Effector memory CD8-positive, alpha-beta T cell (primary cell): ENCODE measurements around the gene UNC13B.
"Not testable (repeated sequence)": the region's sequence is repeated elsewhere in the genome, so short reads cannot be mapped to it uniquely, and the experiment has no call there.

ENCODE experiments used
- ATAC-seq: fragments of 150-1000 bp; cut with Tn5 transposase; replicated peaks from 2 replicates; pipeline ENCODE4 v1.10.0; 2021; ENCODE audit warnings: mild to moderate bottlenecking, moderate library complexity
- DNase-seq, 3 experiments: peaks; one replicate each; pipeline ENCODE4 v3.0.0; 2021
- H3K27ac Mint-ChIP-seq, 2 donors: one replicate each; pipeline ENCODE4 v1.8.0; 2022; ENCODE audit warnings: mild to moderate bottlenecking in 2 of 2, mixed read lengths in 2 of 2, moderate library complexity in 2 of 2
- H3K27me3 Mint-ChIP-seq, 2 donors: one replicate each; pipeline ENCODE4 v1.8.0; 2022; ENCODE audit warnings: mixed read lengths in 2 of 2
- H3K36me3 Mint-ChIP-seq: one replicate; pipeline ENCODE4 v1.8.0; 2022; ENCODE audit warnings: mild to moderate bottlenecking, moderate library complexity, mixed read lengths; ENCODE audit not compliant: insufficient read depth
- H3K4me1 Mint-ChIP-seq, 2 donors: one replicate each; pipeline ENCODE4 v1.8.0; 2022; ENCODE audit warnings: low read depth in 2 of 2, mixed read lengths in 2 of 2
- H3K4me3 Mint-ChIP-seq, 2 donors: one replicate each; pipeline ENCODE4 v1.8.0; 2022; ENCODE audit warnings: mild to moderate bottlenecking in 2 of 2, mixed read lengths in 2 of 2, moderate library complexity in 2 of 2
- H3K9me3 Mint-ChIP-seq, 2 donors: one replicate each; pipeline ENCODE4 v1.8.0; 2022; ENCODE audit warnings: mixed read lengths in 2 of 2

UNC13B gene

DNA sequence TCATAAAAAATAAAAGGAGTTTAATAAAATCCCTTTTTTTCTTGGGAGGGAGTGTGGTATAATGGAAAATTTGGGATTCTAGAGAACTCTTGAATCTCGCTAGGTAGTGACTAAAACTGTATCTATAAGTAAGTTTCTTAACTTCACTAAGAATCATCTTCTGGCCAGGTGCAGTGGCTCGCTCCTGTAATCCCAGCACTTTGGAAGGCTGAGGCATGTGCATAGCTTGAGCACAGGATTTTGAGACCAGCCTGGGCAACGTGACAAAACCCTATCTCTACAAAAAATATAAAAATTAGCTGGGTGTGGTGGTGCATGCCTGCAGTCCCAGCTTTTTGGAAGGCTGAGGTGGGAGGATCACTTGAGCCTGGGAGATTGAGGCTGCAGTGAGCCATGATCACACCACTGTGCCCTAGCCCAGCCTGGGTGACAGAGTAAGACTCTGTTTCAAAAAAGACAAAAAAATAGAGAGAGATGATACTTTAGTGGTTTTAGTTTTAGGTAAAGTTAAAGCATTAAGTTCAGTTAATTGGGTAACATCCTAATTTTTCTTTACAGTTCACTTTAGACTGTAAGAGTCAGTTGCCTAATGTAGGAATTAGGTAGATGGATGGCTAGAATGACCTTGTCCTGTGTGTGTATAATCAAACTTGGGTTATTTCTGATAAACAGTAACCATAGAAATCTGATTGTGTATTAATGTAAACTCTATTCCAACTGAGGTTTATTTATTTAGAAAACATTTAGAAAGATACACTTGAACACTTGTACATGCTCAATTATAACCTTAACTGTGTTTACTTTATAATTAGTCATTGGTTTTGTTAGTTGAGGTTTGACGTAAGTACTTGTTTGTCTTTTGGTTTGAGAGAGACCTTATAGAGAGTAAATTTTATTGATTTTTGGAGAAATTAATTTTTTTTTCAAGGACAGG is 17.8 kb downstream of the UNC13B start:
- no peaks in the 10 kb centered on the region for H3K9me3 Mint-ChIP-seq
- H3K36me3 Mint-ChIP-seq = peaks cover under 1% of the 10 kb centered on the region
- no peak for DNase-seq
- H3K27ac Mint-ChIP-seq = no peak overlapping the region
- H3K4me3 Mint-ChIP-seq = no peak overlapping the region
- peaks cover 9 to 19% of the 10 kb centered on the region in 2 donors for H3K27me3 Mint-ChIP-seq
- no peak for ATAC-seq
- H3K4me1 Mint-ChIP-seq = no peaks in the 10 kb centered on the region

DNA sequence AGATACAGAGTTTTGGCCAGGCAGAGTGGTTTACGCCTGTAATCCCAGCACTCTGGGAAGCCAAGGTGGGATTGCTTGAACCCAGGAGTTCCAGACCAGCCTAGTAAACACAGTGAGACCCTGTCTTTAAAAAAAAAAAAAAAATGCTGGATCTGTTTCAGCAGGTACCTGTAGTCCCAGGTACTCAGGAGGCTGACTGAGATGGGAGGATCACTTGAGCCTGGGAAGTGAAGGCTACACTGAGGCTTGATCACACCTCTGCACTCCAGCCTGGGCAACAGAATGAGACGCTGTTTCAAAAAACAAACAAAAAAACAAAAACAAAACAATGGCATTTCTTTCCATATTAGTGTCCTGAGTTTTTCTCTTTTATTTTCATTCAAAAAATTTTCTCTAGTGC is 19.0 kb downstream of the UNC13B start:
- DNase-seq = no peak
- H3K4me3 Mint-ChIP-seq = no peak overlapping the region
- peaks cover 0 to 9% of the 10 kb centered on the region in 2 donors for H3K27me3 Mint-ChIP-seq
- H3K9me3 Mint-ChIP-seq = no peaks in the 10 kb centered on the region
- H3K36me3 Mint-ChIP-seq = no peaks in the 10 kb centered on the region
- ATAC-seq = no peak
- H3K27ac Mint-ChIP-seq = no peak overlapping the region
- H3K4me1 Mint-ChIP-seq = no peaks in the 10 kb centered on the region

DNA sequence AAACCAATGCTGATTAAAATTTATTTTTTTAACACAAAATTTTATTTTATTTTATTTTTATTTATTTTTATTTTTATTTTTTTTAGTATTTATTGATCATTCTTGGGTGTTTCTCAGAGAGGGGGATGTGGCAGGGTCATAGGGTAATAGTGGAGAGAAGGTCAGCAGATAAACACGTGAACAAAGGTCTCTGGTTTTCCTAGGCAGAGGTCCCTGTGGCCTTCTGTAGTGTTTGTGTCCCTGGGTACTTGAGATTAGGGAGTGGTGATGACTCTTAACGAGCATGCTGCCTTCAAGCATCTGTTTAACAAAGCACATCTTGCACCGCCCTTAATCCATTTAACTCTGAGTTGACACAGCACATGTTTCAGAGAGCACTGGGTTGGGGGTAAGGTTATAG is 20.6 kb downstream of the UNC13B start:
- not testable (repeated sequence) for H3K4me1 Mint-ChIP-seq, H3K9me3 Mint-ChIP-seq, H3K27ac Mint-ChIP-seq, DNase-seq, ATAC-seq, H3K4me3 Mint-ChIP-seq, H3K36me3 Mint-ChIP-seq, H3K27me3 Mint-ChIP-seq

DNA sequence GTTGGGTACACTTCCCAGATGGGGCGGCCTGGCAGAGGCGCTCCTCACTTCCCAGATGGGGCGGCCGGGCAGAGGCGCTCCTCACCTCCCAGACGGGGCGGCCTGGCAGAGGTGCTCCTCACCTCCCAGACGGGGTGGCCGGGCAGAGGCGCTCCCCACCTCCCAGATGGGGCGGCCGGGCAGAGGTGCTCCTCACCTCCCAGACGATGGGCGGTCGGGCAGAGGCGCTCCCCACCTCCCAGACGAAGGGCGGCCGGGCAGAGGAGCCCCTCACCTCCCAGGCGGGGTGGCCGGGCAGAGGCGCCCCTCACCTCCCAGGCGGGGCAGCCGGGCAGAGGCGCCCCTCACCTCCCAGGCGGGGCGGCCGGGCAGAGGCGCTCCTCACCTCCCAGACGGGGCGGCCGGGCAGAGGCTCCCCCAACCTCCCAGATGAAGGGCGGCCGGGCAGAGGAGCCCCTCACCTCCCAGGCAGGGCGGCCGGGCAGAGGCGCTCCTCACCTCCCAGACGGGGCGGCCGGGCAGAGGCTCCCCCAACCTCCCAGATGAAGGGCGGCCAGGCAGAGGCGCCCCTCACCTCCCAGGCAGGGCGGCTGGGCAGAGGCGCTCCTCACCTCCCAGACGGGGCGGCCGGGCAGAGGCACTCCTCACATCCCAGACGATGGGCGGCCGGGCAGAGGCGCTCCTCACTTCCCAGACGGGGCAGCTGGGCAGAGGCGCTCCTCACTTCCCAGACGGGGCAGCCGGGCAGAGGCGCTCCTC is 21.4 kb downstream of the UNC13B start:
- not testable (repeated sequence) for ATAC-seq, H3K27me3 Mint-ChIP-seq, H3K9me3 Mint-ChIP-seq, H3K27ac Mint-ChIP-seq, H3K4me3 Mint-ChIP-seq, H3K4me1 Mint-ChIP-seq, H3K36me3 Mint-ChIP-seq, DNase-seq

DNA sequence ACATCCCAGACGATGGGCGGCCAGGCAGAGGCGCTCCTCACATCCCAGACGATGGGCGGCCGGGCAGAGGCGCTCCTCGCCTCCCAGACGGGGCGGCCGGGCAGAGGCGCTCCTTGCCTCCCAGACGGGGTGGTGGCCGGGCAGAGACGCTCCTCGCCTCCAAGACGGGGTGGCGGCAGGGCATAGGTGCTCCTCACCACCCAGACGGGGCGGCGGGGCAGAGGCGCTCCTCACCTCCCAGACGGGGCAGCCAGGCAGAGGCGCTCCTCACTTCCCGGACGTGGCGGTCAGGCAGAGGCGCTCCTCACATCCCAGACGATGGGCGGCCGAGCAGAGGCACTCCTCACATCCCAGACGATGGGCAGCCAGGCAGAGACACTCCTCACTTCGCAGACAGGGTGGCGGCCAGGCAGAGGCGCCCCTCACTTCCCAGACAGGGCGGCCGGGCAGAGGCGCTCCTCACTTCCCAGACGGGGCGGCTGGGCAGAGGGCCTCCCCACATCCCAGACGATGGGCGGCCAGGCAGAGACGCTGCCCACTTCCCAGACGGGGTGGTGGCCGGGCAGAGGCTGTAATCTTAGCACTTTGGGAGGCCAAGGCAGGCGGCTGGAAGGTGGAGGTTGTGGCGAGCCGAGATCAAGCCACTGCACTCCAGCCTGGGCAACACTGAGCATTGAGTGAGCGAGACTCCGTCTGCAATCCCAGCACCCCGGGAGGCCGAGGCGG is 22.1 kb downstream of the UNC13B start:
- not testable (repeated sequence) for H3K4me3 Mint-ChIP-seq, H3K27ac Mint-ChIP-seq, H3K27me3 Mint-ChIP-seq

DNA sequence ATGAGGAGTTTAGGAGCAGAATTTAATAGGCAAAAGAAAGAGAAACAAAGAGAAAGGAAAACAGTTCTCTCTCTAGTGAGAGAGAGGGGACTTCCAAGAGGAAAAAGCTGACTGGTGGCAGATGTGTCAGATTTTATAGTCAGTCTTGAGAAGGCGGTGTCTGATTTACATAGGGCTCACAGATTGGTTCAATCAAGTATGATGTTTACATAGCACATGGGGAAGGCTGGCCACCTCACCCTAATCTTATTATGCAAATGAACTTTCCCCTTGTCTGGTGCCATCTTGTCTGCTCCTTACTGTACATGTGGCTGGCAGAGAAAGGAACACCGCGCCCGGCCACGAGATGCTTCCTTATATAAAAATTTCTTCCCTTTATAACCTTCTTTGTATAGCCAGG is 24.7 kb downstream of the UNC13B start:
- ATAC-seq (no peak), DNase-seq (no peak)
- H3K27me3 Mint-ChIP-seq = peaks cover 2 to 6% of the 10 kb centered on the region in 2 donors
- no peaks in the 10 kb centered on the region for H3K4me1 Mint-ChIP-seq
- no peak overlapping the region for H3K27ac Mint-ChIP-seq
- no peak overlapping the region for H3K4me3 Mint-ChIP-seq
- no peaks in the 10 kb centered on the region for H3K9me3 Mint-ChIP-seq
- H3K36me3 Mint-ChIP-seq = no peaks in the 10 kb centered on the region

More for the DNA sequence above, 22.1 kb downstream of the UNC13B start:
- H3K4me1 Mint-ChIP-seq, H3K36me3 Mint-ChIP-seq, DNase-seq, ATAC-seq, H3K9me3 Mint-ChIP-seq: not testable (repeated sequence)

DNA sequence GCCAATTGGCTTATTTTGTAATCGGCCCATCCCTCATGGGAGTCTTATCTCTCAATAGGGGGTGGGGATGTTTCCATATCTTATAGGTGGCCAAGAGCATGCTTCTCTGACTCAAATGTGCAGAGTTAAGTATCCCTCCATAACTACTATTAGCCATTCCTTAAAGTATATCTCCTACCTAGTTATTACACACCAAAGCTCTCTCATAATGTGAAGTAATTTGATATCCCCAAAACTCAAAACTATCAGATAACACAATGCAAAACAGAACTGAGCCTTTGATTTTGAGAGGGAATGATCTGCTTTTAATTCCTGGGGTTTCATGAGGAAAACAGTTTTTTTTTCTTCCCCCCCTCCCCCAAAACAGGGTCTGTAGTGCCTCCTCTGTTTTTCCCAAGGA is 28.4 kb downstream of the UNC13B start:
- H3K36me3 Mint-ChIP-seq = no peaks in the 10 kb centered on the region
- H3K9me3 Mint-ChIP-seq = no peaks in the 10 kb centered on the region
- no peaks in the 10 kb centered on the region for H3K4me1 Mint-ChIP-seq
- ATAC-seq (no peak), DNase-seq (no peak)
- H3K27me3 Mint-ChIP-seq = peaks cover 6 to 15% of the 10 kb centered on the region in 2 donors
- H3K4me3 Mint-ChIP-seq = no peak overlapping the region
- H3K27ac Mint-ChIP-seq = no peak overlapping the region

DNA sequence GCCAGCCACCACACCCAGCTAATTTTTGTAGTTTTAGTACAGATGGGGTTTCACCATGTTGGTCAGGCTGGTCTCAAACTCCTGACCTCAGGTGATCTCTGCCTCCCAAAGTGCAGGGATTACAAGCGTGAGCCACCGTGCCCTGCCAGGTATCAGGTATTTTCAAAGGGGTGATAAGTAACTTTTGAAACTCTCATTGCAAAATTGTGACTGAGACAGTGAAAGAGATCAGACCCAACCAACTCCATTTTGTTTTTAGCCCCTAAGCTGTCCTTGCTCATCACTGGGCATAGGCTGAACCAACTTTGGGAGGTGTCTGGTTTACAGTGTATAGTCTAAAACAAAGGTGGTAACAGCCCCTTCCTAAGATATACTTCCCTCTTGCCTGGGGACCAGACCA is 29.3 kb downstream of the UNC13B start:
- Mint-ChIP-seq H3K36me3 (no peaks in the 10 kb centered on the region), H3K27me3 (peaks cover 6 to 15% of the 10 kb centered on the region in 2 donors), H3K27ac (no peak overlapping the region), H3K9me3 (no peaks in the 10 kb centered on the region), H3K4me3 (no peak overlapping the region), H3K4me1 (no peaks in the 10 kb centered on the region)
- DNase-seq (no peak), ATAC-seq (no peak)

DNA sequence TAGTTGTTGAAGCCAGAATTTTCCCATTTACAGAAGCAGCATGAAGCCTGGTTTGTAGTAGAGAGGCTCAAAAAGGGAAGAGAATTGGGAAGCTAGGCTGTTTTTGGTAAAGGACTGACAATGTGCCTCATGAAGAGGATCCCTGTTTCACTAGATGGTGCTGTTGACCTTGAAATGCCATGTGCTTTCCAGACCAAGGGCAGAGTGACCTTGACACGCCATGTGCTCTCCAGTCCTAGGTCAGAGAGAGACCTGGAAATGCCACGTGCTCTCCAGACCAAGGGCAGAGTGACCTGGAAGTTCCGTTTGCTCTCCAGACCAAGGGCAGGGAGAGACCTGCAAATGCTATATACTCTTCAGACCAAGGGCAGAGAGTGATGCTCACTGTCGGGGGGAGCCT is 32.0 kb downstream of the UNC13B start:
- no peaks in the 10 kb centered on the region for H3K4me1 Mint-ChIP-seq
- peaks cover 6 to 22% of the 10 kb centered on the region in 2 donors for H3K27me3 Mint-ChIP-seq
- no peak for ATAC-seq
- H3K36me3 Mint-ChIP-seq = no peaks in the 10 kb centered on the region
- no peak overlapping the region for H3K27ac Mint-ChIP-seq
- H3K4me3 Mint-ChIP-seq = no peak overlapping the region
- H3K9me3 Mint-ChIP-seq = no peaks in the 10 kb centered on the region
- no peak for DNase-seq

DNA sequence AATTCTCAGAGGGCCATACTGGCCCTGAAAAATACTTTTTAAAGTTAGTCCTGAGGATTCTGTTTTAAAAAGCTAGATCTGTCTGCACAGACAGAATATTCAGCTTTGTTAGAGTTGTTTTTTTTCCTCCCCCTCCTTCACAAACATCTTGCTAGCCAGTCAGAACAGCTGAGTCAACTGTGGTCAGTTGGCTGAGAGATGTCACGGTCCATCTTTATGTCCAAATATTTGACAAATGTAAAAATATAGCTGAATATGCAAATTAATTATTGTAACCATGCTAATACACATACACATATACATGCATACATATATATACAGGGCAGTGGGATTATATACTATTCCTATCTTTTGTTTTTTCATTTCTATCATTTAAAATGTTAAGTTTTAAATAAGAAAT is 33.9 kb downstream of the UNC13B start:
- no peak overlapping the region for H3K4me3 Mint-ChIP-seq
- ATAC-seq (no peak), DNase-seq (no peak)
- no peaks in the 10 kb centered on the region for H3K36me3 Mint-ChIP-seq
- no peaks in the 10 kb centered on the region for H3K9me3 Mint-ChIP-seq
- H3K27me3 Mint-ChIP-seq = peaks cover 11 to 22% of the 10 kb centered on the region in 2 donors
- no peak overlapping the region for H3K27ac Mint-ChIP-seq
- H3K4me1 Mint-ChIP-seq = no peaks in the 10 kb centered on the region

DNA sequence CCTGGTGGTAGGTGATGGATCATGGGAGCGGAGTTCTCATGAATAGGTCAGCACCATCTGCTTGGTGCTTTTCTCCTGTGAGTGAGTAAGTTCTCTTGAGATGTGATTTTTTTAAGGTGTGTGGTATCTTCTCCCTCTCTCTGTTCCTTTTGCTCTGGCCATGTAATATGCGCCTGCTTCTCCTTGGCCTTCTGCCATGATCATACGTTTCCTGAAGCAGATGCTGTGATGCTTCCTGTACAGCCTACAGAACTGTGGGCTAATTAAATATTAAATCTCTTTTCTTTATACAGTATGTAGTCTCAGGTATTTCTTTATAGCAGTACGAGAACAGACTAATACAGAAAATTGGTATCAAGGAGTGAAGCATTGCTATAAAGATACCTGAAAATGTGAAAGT is 36.4 kb downstream of the UNC13B start:
- no peak for ATAC-seq
- H3K9me3 Mint-ChIP-seq = peaks cover 0 to 13% of the 10 kb centered on the region in 2 donors
- H3K4me1 Mint-ChIP-seq = no peaks in the 10 kb centered on the region
- no peaks in the 10 kb centered on the region for H3K36me3 Mint-ChIP-seq
- H3K27ac Mint-ChIP-seq = no peak overlapping the region
- DNase-seq = no peak
- H3K27me3 Mint-ChIP-seq = peaks cover 28 to 41% of the 10 kb centered on the region in 2 donors
- H3K4me3 Mint-ChIP-seq = no peak overlapping the region

DNA sequence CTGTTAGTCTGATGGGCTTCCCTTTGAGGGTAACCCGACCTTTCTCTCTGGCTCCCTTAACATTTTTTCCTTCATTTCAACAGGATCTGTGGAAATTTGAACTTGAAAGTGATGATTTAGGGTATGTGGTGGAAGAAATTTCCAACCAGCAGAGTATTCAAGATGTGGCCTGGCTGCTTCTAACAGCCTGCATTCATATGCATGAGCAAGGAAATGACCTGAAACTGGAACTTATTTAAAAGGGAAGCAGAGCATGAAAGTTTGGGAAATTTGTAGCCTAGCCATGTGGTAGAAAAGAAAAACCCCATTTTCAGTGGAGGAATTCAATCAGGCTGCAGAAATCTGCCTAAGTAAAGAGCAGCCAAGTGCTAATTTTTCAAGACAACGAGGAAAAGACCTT is 41.7 kb downstream of the UNC13B start:
- Mint-ChIP-seq H3K27me3 (peaks cover 29 to 55% of the 10 kb centered on the region in 2 donors), H3K4me1 (no peaks in the 10 kb centered on the region), H3K27ac (no peak overlapping the region), H3K9me3 (peaks cover 3 to 29% of the 10 kb centered on the region in 2 donors), H3K36me3 (no peaks in the 10 kb centered on the region), H3K4me3 (no peak overlapping the region)
- DNase-seq = no peak
- no peak for ATAC-seq

DNA sequence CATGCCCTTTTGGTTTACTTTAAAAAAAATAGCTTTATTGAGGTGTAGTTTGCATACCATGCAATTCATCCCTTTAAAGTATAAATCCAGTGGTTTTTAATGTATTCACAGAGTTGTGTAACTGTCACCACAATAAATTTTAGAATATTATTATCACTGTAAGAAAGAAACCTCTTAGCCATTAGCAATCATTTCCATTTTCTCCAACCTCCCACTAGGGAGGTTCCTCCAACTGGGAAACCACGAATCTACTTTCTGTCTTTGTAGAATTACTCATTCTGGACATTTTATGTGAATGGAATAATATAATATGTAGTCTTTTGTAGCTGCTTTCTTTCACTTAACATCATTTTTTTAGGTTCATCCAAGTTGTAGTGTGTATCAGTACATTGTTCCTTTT is 43.5 kb downstream of the UNC13B start:
- Mint-ChIP-seq H3K36me3 (no peaks in the 10 kb centered on the region), H3K4me3 (no peak overlapping the region), H3K27me3 (peaks cover 29 to 57% of the 10 kb centered on the region in 2 donors), H3K27ac (no peak overlapping the region), H3K4me1 (no peaks in the 10 kb centered on the region), H3K9me3 (peaks cover 3 to 29% of the 10 kb centered on the region in 2 donors)
- ATAC-seq (no peak), DNase-seq (no peak)
